HEK293T (cell line): ENCODE data around the gene ARHGEF16.

ENCODE experiments used
- ARNT ChIP-seq: fragments of 450-650 bp; IDR thresholded peaks from 2 replicates; pipeline ENCODE4 v1.6.1; 2017; ENCODE audit warnings: mild to moderate bottlenecking
- BHLHE40 ChIP-seq: fragments of 450-650 bp; IDR thresholded peaks from 2 replicates; pipeline ENCODE4 v1.6.1; 2016; ENCODE audit warnings: mild to moderate bottlenecking, moderate library complexity, borderline replicate concordance
- ELF4 ChIP-seq: fragments of 450-650 bp; IDR thresholded peaks from 2 replicates; pipeline ENCODE4 v1.6.1; 2017; ENCODE audit warnings: antibody characterized with exemption
- FOXA1 ChIP-seq: fragments of 450-650 bp; IDR thresholded peaks from 2 replicates; pipeline ENCODE4 v1.6.1; 2016; ENCODE audit warnings: mild to moderate bottlenecking
- FOXK2 ChIP-seq: fragments of 450-650 bp; IDR thresholded peaks from 2 replicates; pipeline ENCODE4 v1.6.1; 2016; ENCODE audit warnings: mild to moderate bottlenecking
- L3MBTL2 ChIP-seq: fragments of 450-650 bp; conservative IDR thresholded peaks from 2 replicates; pipeline ENCODE4 v1.6.1; 2016; ENCODE audit warnings: mild to moderate bottlenecking
- NFRKB ChIP-seq: fragments of 450-650 bp; IDR thresholded peaks from 2 replicates; pipeline ENCODE4 v1.6.1; 2016; ENCODE audit warnings: mild to moderate bottlenecking, moderate library complexity
- PKNOX1 ChIP-seq: fragments of 450-650 bp; IDR thresholded peaks from 2 replicates; pipeline ENCODE4 v1.6.1; 2016
- SP1 ChIP-seq: fragments of 450-650 bp; IDR thresholded peaks from 2 replicates; pipeline ENCODE4 v1.6.1; 2017
- SUZ12 ChIP-seq: fragments of 450-650 bp; IDR thresholded peaks from 2 replicates; pipeline ENCODE4 v1.6.1; 2016; ENCODE audit warnings: mild to moderate bottlenecking
- TARDBP ChIP-seq: fragments of 450-650 bp; IDR thresholded peaks from 2 replicates; pipeline ENCODE4 v1.6.1; 2016
- ZNF384 ChIP-seq: fragments of 450-650 bp; IDR thresholded peaks from 2 replicates; pipeline ENCODE4 v1.6.1; 2016

- TF ChIP-seq ELF4 (no peak), FOXK2 (no peak), PKNOX1 (no peak), SUZ12 (no peak), L3MBTL2 (no peak), TARDBP (no peak), ARNT (no peak), SP1 (no peak), ZNF384 (no peak), BHLHE40 (no peak), FOXA1 (no peak), NFRKB (no peak)
Observed at GRCh38 chr1:3511856-3512255, 57.4 kb downstream of the ARHGEF16 start.
